HFFc6 (cell line): Measurements from ENCODE around the gene BNC1. TPM values are rescaled to one million over a fixed set of nuclear protein-coding genes. Genes with fewer than 3 reads are reported as not detected.

Experiments used
- DNase-seq: peaks from one replicate; pipeline ENCODE4 v3.0.0-alpha.2; 2018
- H3K27ac Mint-ChIP-seq: 2 replicates; pipeline ENCODE4 v1.8.0; 2020; ENCODE audit warnings: mild to moderate bottlenecking, mixed read lengths
- H3K27me3 Mint-ChIP-seq: 2 replicates; pipeline ENCODE4 v1.8.0; 2021; ENCODE audit warnings: mild to moderate bottlenecking, moderate library complexity, mixed read lengths; ENCODE audit not compliant: insufficient read depth
- H3K36me3 Mint-ChIP-seq: 2 replicates; pipeline ENCODE4 v1.8.0; 2021; ENCODE audit warnings: low read depth, mixed read lengths
- H3K4me1 Mint-ChIP-seq: 2 replicates; pipeline ENCODE4 v1.8.0; 2020; ENCODE audit warnings: low read depth, mixed read lengths
- H3K4me3 Mint-ChIP-seq: 2 replicates; pipeline ENCODE4 v1.8.0; 2020; ENCODE audit warnings: mild to moderate bottlenecking, moderate library complexity, mixed read lengths
- H3K9me3 Mint-ChIP-seq: 2 replicates; pipeline ENCODE4 v1.8.0; 2020; ENCODE audit warnings: mild to moderate bottlenecking, mixed read lengths
- total RNA-seq, 6 experiments: library from RNA; stranded (reverse); fragmentation: NEBNext Ultra II Directional; extraction: Animal tissue kit (Norgen Biotek cat#: 25700); gene quantifications; 2 replicates in 1 of 6; 3 replicates in 5 of 6; pipeline ENCODE4 v1.2.3, GENCODE V29; 2021
- TF ChIP-seq, protein P1 (sequence below): fragments of 200-600 bp; sonication (generic); IDR thresholded peaks from 2 replicates; pipeline ENCODE4 v1.5.0; 2021; ENCODE audit warnings: antibody characterized with exemption, mild to moderate bottlenecking

BNC1 gene
- total RNA-seq, 6 experiments from 2014 or later: 8.8 to 17.5 (median 14.0) TPM

DNA sequence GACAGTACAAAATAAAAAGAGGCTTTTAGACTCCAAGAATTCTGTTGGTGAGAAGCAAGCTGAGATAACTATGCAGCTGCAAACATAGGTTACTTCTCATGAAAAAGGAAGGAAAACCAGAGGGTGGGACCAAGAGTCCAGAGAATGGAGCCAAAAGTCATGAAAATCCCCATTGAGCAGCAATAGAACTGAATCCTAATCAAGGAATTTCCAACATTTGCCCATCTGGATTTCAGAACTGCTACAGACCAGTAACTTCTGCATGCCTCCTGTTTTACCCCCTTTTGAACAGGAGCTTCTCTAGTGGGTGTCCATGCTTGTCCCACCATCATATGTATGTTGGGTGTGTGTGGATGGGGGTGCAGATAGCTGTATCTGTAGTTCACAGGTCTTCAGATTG is 33.6 kb upstream of the BNC1 start:
- Mint-ChIP-seq H3K27me3 (no peaks in the 10 kb centered on the region), H3K4me3 (no peak overlapping the region), H3K9me3 (no peaks in the 10 kb centered on the region), H3K27ac (no peak overlapping the region), H3K4me1 (peaks cover 31% of the 10 kb centered on the region), H3K36me3 (0 out of 2 replicates have a peak, but pooled peaks cover 3% of the 10 kb centered on the region)
- TF ChIP-seq, protein P1, sequence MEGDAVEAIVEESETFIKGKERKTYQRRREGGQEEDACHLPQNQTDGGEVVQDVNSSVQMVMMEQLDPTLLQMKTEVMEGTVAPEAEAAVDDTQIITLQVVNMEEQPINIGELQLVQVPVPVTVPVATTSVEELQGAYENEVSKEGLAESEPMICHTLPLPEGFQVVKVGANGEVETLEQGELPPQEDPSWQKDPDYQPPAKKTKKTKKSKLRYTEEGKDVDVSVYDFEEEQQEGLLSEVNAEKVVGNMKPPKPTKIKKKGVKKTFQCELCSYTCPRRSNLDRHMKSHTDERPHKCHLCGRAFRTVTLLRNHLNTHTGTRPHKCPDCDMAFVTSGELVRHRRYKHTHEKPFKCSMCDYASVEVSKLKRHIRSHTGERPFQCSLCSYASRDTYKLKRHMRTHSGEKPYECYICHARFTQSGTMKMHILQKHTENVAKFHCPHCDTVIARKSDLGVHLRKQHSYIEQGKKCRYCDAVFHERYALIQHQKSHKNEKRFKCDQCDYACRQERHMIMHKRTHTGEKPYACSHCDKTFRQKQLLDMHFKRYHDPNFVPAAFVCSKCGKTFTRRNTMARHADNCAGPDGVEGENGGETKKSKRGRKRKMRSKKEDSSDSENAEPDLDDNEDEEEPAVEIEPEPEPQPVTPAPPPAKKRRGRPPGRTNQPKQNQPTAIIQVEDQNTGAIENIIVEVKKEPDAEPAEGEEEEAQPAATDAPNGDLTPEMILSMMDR: no peak
- DNase-seq: no peak

DNA sequence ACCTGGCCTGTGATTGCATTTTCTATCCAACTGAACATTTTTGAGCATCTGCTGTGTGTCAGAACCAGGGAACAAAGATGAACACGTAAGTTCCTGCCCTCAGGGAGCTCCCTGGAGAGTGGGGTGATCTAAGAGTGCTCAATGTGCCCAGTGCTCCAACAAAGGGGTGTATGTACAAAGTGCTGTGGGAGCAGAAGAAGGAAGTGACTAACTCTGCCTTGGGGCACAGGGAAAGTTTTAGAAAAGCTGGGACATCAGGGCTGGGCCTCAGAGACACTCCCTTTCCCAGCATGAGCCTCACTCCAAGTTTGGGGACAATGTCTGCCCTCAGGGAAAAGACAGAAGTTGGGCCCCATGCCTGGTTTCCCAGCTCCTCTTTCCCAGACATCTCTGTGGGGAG is 27.6 kb upstream of the BNC1 start:
- H3K4me3 Mint-ChIP-seq: no peak overlapping the region
- H3K27me3 Mint-ChIP-seq: peaks cover 3% of the 10 kb centered on the region; the same call in 1 of the 2 replicates
- no peaks in the 10 kb centered on the region for H3K9me3 Mint-ChIP-seq
- H3K4me1 Mint-ChIP-seq: peaks cover 11% of the 10 kb centered on the region
- H3K27ac Mint-ChIP-seq: no peak overlapping the region
- H3K36me3 Mint-ChIP-seq: no peaks in the 10 kb centered on the region
- TF ChIP-seq, protein P1: no peak
- no peak for DNase-seq

DNA sequence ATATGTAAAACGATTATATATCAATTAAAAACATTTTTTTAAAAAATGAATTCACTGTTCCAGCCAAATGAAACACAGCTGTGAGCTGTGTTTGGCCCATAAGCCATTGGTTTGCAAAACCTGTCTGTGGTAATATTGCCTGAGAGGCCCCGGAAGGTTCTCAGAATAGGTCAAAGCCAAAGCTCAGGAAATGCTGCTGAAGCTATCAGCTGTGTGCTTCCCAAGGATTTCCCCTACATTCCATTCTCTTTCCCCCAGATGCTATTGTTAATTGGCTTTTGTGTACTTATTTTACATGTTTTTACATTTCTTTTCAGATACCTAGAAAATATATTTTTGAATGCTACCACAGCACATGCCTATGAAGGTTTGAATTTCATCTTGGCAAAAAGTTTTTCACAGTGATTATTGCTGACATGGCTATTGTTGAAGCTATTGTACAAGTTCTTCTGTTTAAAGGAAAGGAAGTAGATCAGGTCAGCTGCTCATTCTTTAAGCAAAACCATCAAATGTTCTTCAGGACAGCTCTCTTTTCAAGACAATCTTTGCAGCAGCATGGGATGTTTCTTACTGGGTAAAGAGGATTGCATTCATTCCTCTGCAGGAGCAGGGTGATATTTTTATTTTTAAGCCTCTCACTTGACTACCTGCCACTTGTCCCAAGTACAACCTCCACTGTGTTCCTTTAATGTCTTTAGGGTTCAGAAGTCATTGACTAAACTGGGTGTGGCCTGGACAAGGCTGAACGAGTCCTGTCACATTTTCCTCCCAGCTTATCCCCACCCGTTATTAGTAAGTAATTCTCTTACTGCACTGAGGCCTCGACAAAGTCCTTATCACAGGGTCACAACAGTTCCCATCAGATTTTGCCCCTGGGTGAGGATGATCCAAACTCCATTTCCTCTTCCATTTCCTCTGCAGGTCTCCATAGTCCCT is 26.3 kb upstream of the BNC1 start:
- Mint-ChIP-seq H3K4me3 (no peak overlapping the region), H3K9me3 (no peaks in the 10 kb centered on the region), H3K4me1 (peaks cover 19% of the 10 kb centered on the region), H3K27me3 (peaks cover 3% of the 10 kb centered on the region; the same call in 1 of the 2 replicates), H3K27ac (no peak overlapping the region), H3K36me3 (no peaks in the 10 kb centered on the region)
- TF ChIP-seq, protein P1: no peak
- DNase-seq: no peak

DNA sequence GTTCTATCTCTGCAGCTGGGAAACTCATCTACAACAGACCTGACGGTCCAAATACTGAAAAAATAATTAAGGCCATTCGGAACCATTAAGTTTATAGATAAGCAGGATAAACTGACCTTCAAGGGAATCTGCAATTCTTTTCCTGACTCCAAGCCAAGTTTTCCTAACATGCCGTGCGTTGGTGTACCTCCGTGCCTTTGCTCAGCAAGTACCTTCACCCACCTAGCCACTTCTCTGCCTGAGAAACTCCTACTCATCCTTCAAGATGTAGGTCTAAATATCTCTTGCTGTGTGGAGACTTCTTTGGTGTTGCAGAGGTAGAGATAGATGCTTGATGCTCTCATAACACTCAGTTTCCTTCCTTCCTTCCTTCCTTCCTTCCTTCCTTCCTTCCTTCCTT is 24.2 kb upstream of the BNC1 start:
- H3K36me3 Mint-ChIP-seq: no peaks in the 10 kb centered on the region
- H3K4me3 Mint-ChIP-seq: no peak overlapping the region
- H3K4me1 Mint-ChIP-seq: peaks cover 28% of the 10 kb centered on the region
- DNase-seq: no peak
- H3K27me3 Mint-ChIP-seq: peaks cover 3% of the 10 kb centered on the region; the same call in 1 of the 2 replicates
- H3K9me3 Mint-ChIP-seq: no peaks in the 10 kb centered on the region
- TF ChIP-seq, protein P1: no peak
- H3K27ac Mint-ChIP-seq: no peak overlapping the region

DNA sequence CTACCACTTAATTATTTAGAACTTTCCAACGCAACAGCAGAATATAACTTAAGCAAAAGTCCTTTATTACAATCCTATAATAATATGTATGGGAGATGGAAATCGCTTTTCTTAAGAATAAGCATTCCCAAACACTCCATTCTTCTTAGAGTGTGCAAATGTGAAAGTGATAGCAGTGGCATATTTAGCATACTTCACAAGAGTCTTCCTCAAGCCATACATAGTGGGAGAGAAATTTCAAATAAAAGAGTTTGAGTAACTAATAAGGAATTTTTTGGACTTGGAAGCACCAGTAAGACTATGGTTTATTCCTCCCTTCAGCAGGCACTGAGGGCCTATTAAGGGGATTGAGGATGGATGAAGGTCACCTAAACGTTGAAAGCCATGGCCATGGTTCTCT is 22.1 kb upstream of the BNC1 start:
- H3K27me3 Mint-ChIP-seq: peaks cover 3% of the 10 kb centered on the region; the same call in 1 of the 2 replicates
- peaks cover 17% of the 10 kb centered on the region for H3K4me1 Mint-ChIP-seq
- no peak for DNase-seq

More for the DNA sequence above, 22.1 kb upstream of the BNC1 start:
- H3K36me3 Mint-ChIP-seq: 0 out of 2 replicates have a peak, but pooled peaks cover 4% of the 10 kb centered on the region
- H3K9me3 Mint-ChIP-seq: no peaks in the 10 kb centered on the region
- H3K4me3 Mint-ChIP-seq: no peak overlapping the region
- no peak overlapping the region for H3K27ac Mint-ChIP-seq
- TF ChIP-seq, protein P1: no peak
